SK-N-SH treated with all-trans-retinoic acid at 6 μM for 48 hours (cell line): ENCODE results near the gene SFPQ.

ENCODE experiments used
- CSDC2 ChIP-seq: fragments of 250-450 bp; sonication (Bioruptor Pico); IDR thresholded peaks from 2 replicates; pipeline ENCODE4 v1.5.0; 2020; ENCODE audit warnings: mild to moderate bottlenecking, moderate library complexity
- GLIS3 ChIP-seq: fragments of 250-450 bp; sonication (Bioruptor Pico); IDR thresholded peaks from 2 replicates; pipeline ENCODE4 v1.5.0; 2020; ENCODE audit warnings: mild to moderate bottlenecking, moderate library complexity
- PATZ1 ChIP-seq: fragments of 250-450 bp; sonication (Bioruptor Pico); IDR thresholded peaks from 2 replicates; pipeline ENCODE4 v1.8.0; 2020; ENCODE audit warnings: mild to moderate bottlenecking, moderate library complexity, borderline replicate concordance
- POU6F1 ChIP-seq: fragments of 250-450 bp; sonication (Bioruptor Pico); IDR thresholded peaks from 2 replicates; pipeline ENCODE4 v1.8.0; 2021; ENCODE audit warnings: low read depth, mild to moderate bottlenecking, moderate library complexity, borderline replicate concordance
- TCF4 ChIP-seq: fragments of 250-450 bp; sonication (Bioruptor Pico); IDR thresholded peaks from 2 replicates; pipeline ENCODE4 v1.8.0; 2021; ENCODE audit warnings: mild to moderate bottlenecking, moderate library complexity, borderline replicate concordance
- ZFP3 ChIP-seq: fragments of 250-450 bp; sonication (Bioruptor Pico); IDR thresholded peaks from 2 replicates; pipeline ENCODE4 v1.5.0; 2020; ENCODE audit warnings: mild to moderate bottlenecking, moderate library complexity
- ZFP30 ChIP-seq: fragments of 450-650 bp; formaldehyde crosslinking; IDR thresholded peaks from 2 replicates; pipeline ENCODE4 v1.5.0; 2022; ENCODE audit warnings: mild to moderate bottlenecking, moderate library complexity

GRCh38 chr1:35172022-35172421 lies 20.9 kb downstream of the SFPQ start:
- no peak for TF ChIP-seq CSDC2 (CRISPR knock-in tag)
- TF ChIP-seq PATZ1 (CRISPR knock-in tag): no peak
- no peak for TF ChIP-seq ZFP30 (CRISPR knock-in tag)
- TF ChIP-seq ZFP3 (CRISPR knock-in tag): no peak
- no peak for TF ChIP-seq TCF4 (CRISPR knock-in tag)
- TF ChIP-seq POU6F1 (CRISPR knock-in tag): no peak
- no peak for TF ChIP-seq GLIS3
